Hepatocyte (in vitro differentiated cells): Measurements from ENCODE around the gene COPS6.

Experiments
- CTCF ChIP-seq: fragments of 200-600 bp; sonication (generic); IDR thresholded peaks from 2 replicates; pipeline ENCODE4 v1.5.1; 2016; ENCODE audit warnings: antibody characterized with exemption, mild to moderate bottlenecking; ENCODE audit not compliant: poor library complexity
- EZH2 ChIP-seq: fragments of 200-600 bp; sonication (generic); IDR thresholded peaks from 2 replicates; pipeline ENCODE4 v1.6.1; 2016; ENCODE audit warnings: antibody characterized with exemption, mild to moderate bottlenecking, borderline replicate concordance

- no peak for TF ChIP-seq CTCF
- no peak for TF ChIP-seq EZH2
Observed at GRCh38 chr7:100089458-100090196, 858 bp downstream of the COPS6 start.
